ENCODE data around the gene PRAMEF20.

The PRAMEF20 gene

GRCh38 chr1:13465515-13465914 lies 55.3 kb downstream of the PRAMEF20 start:
- DNase-seq = no peak

DNA sequence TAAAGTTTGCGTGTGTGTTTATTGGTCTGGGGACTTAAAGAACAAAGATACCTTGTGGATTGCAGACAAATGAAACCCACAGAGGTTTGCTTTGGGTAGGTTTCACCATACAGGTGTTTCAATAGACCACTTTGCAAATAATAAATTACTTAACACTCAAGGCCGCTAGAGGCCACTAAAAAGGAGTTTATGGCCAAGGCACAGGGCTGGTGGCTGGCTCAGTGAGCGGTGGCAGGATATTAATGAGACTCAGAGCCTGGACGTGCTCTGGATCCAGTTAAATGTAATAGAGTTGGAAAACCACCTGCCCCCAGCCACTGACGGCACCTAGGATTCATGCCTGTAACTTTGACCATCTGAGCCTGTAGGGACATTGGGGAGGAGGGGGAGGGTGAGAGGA lies 59.1 kb downstream of the PRAMEF20 start:
- no peak for DNase-seq

Measured in activated effector memory CD4-positive, alpha-beta T cell treated with anti-CD3 and anti-CD28 coated beads, Interleukin-2, amount 50 U/mL, for 16 hours (primary cell).